Heart right ventricle (tissue), 16 donors: ENCODE data around the gene UBE3B. TPM values are rescaled to one million over a fixed set of nuclear protein-coding genes. Genes with fewer than 3 reads are reported as not detected.

Experiments used
- ATAC-seq, 8 donors: fragments of 200-7000 bp; cut with Tn5 transposase; one replicate each; pipeline ENCODE4 v1.9.1; 2020; ENCODE audit warnings: mild to moderate bottlenecking in 8 of 8, moderate library complexity in 8 of 8, moderate number of reproducible peaks in 1 of 8
- DNase-seq, 2 donors: peaks; one replicate each; pipeline ENCODE4 v3.0.0-alpha.2; 2020
- H3K27ac ChIP-seq, 10 donors: fragments of 200-600 bp; sonication (generic) in 2 of 10; one replicate each; pipeline versions ENCODE4 v1.5.0 to v1.8.0; 2020 to 2022; ENCODE audit warnings: mild to moderate bottlenecking in 3 of 10
- H3K27me3 ChIP-seq, 7 donors: fragments of 200-600 bp; one replicate each; pipeline ENCODE4 v1.8.0; 2021 to 2022; ENCODE audit warnings: mild to moderate bottlenecking in 2 of 7
- H3K36me3 ChIP-seq, 9 donors: fragments of 200-600 bp; sonication (generic) in 1 of 9; one replicate each; pipeline versions ENCODE4 v1.5.0 to v1.8.0; 2020 to 2022; ENCODE audit warnings: mild to moderate bottlenecking in 2 of 9
- H3K4me1 ChIP-seq, 9 donors: fragments of 200-600 bp; sonication (generic) in 1 of 9; one replicate each; pipeline versions ENCODE4 v1.5.0 to v1.8.0; 2020 to 2022; ENCODE audit warnings: mild to moderate bottlenecking in 4 of 9
- H3K4me3 ChIP-seq, 10 donors: fragments of 200-600 bp; sonication (generic) in 2 of 10; one replicate each; pipeline versions ENCODE4 v1.5.0 to v1.8.0; 2020 to 2022; ENCODE audit warnings: mild to moderate bottlenecking in 7 of 10, moderate library complexity in 2 of 10
- H3K9me3 ChIP-seq, 11 donors: fragments of 200-600 bp in 10 of 11; sonication (generic) in 2 of 11; one replicate each; pipeline versions ENCODE4 v1.5.0 to v1.8.0; 2013 to 2022; ENCODE audit warnings: mild to moderate bottlenecking in 2 of 11, control low read depth in 1 of 11, moderate library complexity in 1 of 11
- WGBS, 2 donors: extraction: QIAGEN DNeasy Blood & Tissue Kit; methylation state at CpG; one replicate each; pipeline ENCODE4 v1.1.7; 2013; ENCODE audit warnings: inconsistent platforms in 1 of 2; 5-methylcytosine and 5-hydroxymethylcytosine counted together
- intact Hi-C, 10 donors: fragments of 100-400 bp; cut with DNase I; formaldehyde crosslinking; loops; one replicate each; pipeline versions ENCODE4 v1.11.1 to v1.14.2; 2022
- polyA plus RNA-seq, 2 donors: library from polyadenylated mRNA; stranded (reverse); fragments of 200-250 nt; gene quantifications; one replicate each; pipeline ENCODE4 v1.2.3, GENCODE V29; 2013
- total RNA-seq, 10 donors: library from RNA; stranded (reverse); fragmentation: NEBNext Ultra II Directional in 3 of 10; extraction: Animal tissue kit (Norgen Biotek cat#: 25700) in 3 of 10; gene quantifications; one replicate each; pipeline versions ENCODE4 v1.2.1 to v1.2.4, GENCODE V29; 2021 to 2023
- TF ChIP-seq, protein P1 (sequence below), 9 donors: fragments of 200-600 bp; sonication (generic) in 2 of 9; IDR thresholded peaks; one replicate each; pipeline versions ENCODE4 v1.5.0 to v1.8.0; 2021 to 2022; ENCODE audit warnings: antibody characterized with exemption in 9 of 9, mild to moderate bottlenecking in 5 of 9, moderate library complexity in 1 of 9
- donor health status: Arrhythmogenic right ventricular cardiomyopathy.
- donor health status: ischemic (EF 13 %, LVEDD 7.1; RV severe dilation, severe dysfunction).
- donor health status: healthy with polysubstance abuse.
- donor health status: DM: no; HTN: yes; CAD: no.
- donor health status: DM: no; HTN: no; CAD: no.
- donor health status: ischemic (EF 25% LVEDD 6.9; RV normal size, moderate dysfunction).
- donor health status: ischemic (EF 25% LVEDD 5.7; RV mildly dilated, moderate dysfunction).
- donor health status: healthy.
- donor health status: DM: yes; HTN: yes; CAD: no.
- donor health status: Ischemic cardiomyopathy.
- donor health status: ischemic (EF 35%, LVEDD 5.7; RV mildly dilated, moderate dysfunction).
- donor health status: nonischemic (EF 11% LVEDD 7.7; RV severe dilation, severe dysfunction).
- donor health status: DM: yes; HTN: yes; CAD: no.
- donor health status: PGD.
- donor health status: ischemic (EF 29% LVEDD 5.4; RV normal size, mild dysfunction).
- donor health status: nonischemic (EF 23%, LVEDD 6.1; RV moderate dilation, normal function).

The UBE3B gene
- total and polyA plus RNA-seq, 12 donors: 13.7 to 58.8 (median 55.5) TPM

DNA sequence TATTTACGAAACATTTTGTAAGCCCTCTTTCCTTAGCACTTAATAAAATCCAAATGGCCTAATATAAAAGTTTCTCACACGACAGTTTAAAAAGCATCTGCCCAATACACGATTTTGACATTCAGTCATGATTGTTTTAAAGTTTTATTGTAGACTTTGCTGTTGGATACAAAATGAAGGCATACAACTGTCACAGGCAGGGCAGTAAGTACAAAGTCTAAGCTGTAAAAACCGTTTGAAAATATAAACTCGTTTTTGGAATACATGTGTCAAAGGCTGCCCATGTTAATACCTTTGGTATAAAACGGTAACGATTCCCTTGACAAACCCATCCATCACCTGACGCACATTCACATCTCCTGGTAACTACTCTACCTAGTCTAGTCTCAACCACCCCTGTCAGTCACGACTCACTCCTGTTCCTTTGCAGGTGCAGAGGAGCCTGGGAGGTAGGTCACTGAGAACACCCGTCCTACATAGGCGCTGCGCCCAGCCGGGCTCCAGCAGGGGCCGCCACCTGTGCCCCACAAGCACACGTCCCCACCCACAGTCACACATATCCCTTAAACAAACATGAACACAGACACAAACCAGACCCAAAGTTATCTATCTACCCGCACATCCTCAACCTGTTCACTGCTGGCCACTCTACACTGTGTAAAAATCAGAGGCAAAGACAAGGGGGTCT is 27.4 kb upstream of the UBE3B start:
- no peaks in the 10 kb centered on the region for H3K27me3 ChIP-seq
- no peak overlapping the region for H3K27ac ChIP-seq
- H3K4me1 ChIP-seq: peaks cover 0 to 20% (median 10%) of the 10 kb centered on the region in 9 donors
- DNase-seq (no peak), ATAC-seq (no peak)
- intact Hi-C loops: no loop called here
- H3K9me3 ChIP-seq: no peaks in the 10 kb centered on the region
- peaks cover 0 to 100% (median 60%) of the 10 kb centered on the region in 9 donors for H3K36me3 ChIP-seq
- TF ChIP-seq, protein P1, sequence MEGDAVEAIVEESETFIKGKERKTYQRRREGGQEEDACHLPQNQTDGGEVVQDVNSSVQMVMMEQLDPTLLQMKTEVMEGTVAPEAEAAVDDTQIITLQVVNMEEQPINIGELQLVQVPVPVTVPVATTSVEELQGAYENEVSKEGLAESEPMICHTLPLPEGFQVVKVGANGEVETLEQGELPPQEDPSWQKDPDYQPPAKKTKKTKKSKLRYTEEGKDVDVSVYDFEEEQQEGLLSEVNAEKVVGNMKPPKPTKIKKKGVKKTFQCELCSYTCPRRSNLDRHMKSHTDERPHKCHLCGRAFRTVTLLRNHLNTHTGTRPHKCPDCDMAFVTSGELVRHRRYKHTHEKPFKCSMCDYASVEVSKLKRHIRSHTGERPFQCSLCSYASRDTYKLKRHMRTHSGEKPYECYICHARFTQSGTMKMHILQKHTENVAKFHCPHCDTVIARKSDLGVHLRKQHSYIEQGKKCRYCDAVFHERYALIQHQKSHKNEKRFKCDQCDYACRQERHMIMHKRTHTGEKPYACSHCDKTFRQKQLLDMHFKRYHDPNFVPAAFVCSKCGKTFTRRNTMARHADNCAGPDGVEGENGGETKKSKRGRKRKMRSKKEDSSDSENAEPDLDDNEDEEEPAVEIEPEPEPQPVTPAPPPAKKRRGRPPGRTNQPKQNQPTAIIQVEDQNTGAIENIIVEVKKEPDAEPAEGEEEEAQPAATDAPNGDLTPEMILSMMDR (IDR thresholded peaks at IDR 0.05): no peak
- H3K4me3 ChIP-seq: no peak overlapping the region
- 86 to 88% methylated on average over 16 of the region's 16 CpGs for WGBS, 2 donors

DNA sequence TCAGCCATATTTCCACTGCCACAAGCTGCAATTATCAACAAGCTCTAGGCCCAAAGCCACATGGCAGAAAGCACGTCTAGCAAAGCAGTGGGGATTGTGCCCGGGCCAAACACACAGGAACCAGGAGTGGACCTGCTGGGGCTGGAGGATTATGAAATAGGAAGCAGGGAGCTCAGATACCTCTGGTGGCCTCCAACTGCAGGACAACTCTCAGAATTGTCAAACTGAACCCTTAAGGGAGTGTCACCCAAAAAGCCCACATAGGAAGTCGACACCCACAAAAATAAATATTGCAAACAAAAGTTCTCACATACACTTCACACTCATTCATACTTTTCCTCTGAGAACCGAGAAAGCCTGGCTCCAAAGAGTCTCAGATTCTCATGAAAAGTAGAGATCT is 26.5 kb upstream of the UBE3B start:
- TF ChIP-seq, protein P1 (IDR thresholded peaks at IDR 0.05): no peak
- WGBS, 2 donors: 72 to 86% methylated on average over 4 of the region's 4 CpGs
- Histone ChIP-seq H3K9me3 (no peaks in the 10 kb centered on the region), H3K4me3 (no peak overlapping the region), H3K4me1 (peaks cover 0 to 13% (median 5%) of the 10 kb centered on the region in 9 donors), H3K27me3 (no peaks in the 10 kb centered on the region), H3K36me3 (peaks cover 0 to 100% (median 68%) of the 10 kb centered on the region in 9 donors), H3K27ac (peak overlapping the region in 1 of 10 donors; percentile 24)
- ATAC-seq (peak in 1 of 8 donors; percentile 8), DNase-seq (no peak)
- intact Hi-C loops: no loop called here

DNA sequence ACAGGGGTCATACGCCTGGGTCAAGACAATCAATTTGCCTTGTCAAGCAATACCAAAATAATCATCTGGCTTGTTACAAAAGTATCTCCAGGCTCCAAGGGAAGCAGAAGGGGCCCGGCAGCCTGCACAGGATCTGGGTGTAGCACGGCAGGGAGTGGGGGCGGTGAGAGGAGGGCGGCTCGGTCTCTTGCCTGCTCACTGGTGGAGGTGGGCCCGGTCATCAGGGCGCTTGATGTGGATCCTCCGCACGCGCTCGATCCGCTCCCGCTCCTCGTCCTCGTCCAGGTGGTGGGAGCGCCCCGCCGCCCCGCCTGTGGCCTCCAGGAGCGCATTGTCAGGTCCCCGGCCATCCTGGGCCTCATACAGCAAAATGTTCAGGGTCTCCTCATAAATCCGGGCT is 26.0 kb upstream of the UBE3B start:
- H3K36me3 ChIP-seq: peaks cover 0 to 100% (median 68%) of the 10 kb centered on the region in 9 donors
- peak in 1 of 8 donors; percentile 18 for ATAC-seq

DNA sequence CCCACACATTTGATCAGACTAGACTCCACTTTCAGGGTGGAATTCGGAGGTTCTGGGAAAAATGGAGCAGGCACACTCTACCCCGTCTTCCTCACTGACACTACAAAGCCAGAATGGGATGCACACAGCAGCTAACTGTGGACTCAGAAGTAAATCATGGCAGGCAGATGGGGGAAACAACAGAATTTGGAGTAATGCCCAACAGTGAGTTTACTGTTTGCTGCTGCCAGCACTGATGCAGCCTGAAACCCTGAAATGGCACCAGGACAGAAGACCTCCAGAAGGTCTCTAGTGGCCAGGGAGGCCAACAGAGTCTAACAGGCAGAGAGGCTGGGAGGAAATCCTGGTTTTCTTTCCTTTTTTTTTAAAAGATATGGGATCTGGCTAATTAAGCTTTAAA is 24.9 kb upstream of the UBE3B start:
- no peaks in the 10 kb centered on the region for H3K9me3 ChIP-seq
- no peak overlapping the region for H3K4me3 ChIP-seq
- 90 to 91% methylated on average over 2 of the region's 2 CpGs for WGBS, 2 donors
- intact Hi-C loops: no loop called here
- no peak for DNase-seq
- ATAC-seq: no peak
- TF ChIP-seq, protein P1 (IDR thresholded peaks at IDR 0.05): no peak
- peaks cover 0 to 100% (median 75%) of the 10 kb centered on the region in 9 donors for H3K36me3 ChIP-seq
- peak overlapping the region in 1 of 10 donors; percentile 11 for H3K27ac ChIP-seq
- H3K4me1 ChIP-seq: peaks cover 0 to 16% (median 5%) of the 10 kb centered on the region in 9 donors
- no peaks in the 10 kb centered on the region for H3K27me3 ChIP-seq

More for the DNA sequence above, 26.0 kb upstream of the UBE3B start:
- intact Hi-C loops: no loop called here
- H3K27ac ChIP-seq: peak overlapping the region in 2 of 10 donors; percentile 16 to 42
- TF ChIP-seq, protein P1 (IDR thresholded peaks at IDR 0.05): no peak
- H3K4me3 ChIP-seq: no peak overlapping the region
- WGBS, 2 donors: 89 to 93% methylated on average over 23 of the region's 23 CpGs
- H3K4me1 ChIP-seq: peaks cover 0 to 10% (median under 1%) of the 10 kb centered on the region in 9 donors
- no peaks in the 10 kb centered on the region for H3K27me3 ChIP-seq
- DNase-seq: no peak
- no peaks in the 10 kb centered on the region for H3K9me3 ChIP-seq
